KG1 (cell line): Measurements from ENCODE around the gene AMN1.
"Not testable (repeated sequence)": the region's sequence is repeated elsewhere in the genome, so short reads cannot be mapped to it uniquely, and the experiment has no call there.

Source experiments
- DNase-seq: peaks from one replicate; lab custom pipeline; 2025; lab: John Stamatoyannopoulos, UW

Gene AMN1

GRCh38 chr12:31733549-31734432 is 5.0 kb upstream of the AMN1 start:
- not testable (repeated sequence) for DNase-seq

- DNase-seq: no peak
Measured at GRCh38 chr12:31732926-31733548, 4.2 kb upstream of the AMN1 start.

GRCh38 chr12:31731203-31731602 is 2.4 kb upstream of the AMN1 start:
- DNase-seq: not testable (repeated sequence)

GRCh38 chr12:31729705-31730104 is 884 bp upstream of the AMN1 start:
- DNase-seq: no peak

GRCh38 chr12:31728289-31728916 is 418 bp downstream of the AMN1 start:
- DNase-seq: no peak

- no peak for DNase-seq
Measured at GRCh38 chr12:31727192-31727591, 1.6 kb downstream of the AMN1 start.

GRCh38 chr12:31726575-31726974 is 2.2 kb downstream of the AMN1 start:
- no peak for DNase-seq

GRCh38 chr12:31724557-31724956 is 4.3 kb downstream of the AMN1 start:
- no peak for DNase-seq

GRCh38 chr12:31722580-31722979 is 6.2 kb downstream of the AMN1 start:
- DNase-seq: no peak

- DNase-seq: not testable (repeated sequence)
Measured at GRCh38 chr12:31718542-31719198, 10.2 kb downstream of the AMN1 start.

GRCh38 chr12:31716998-31717397 is 11.8 kb downstream of the AMN1 start:
- DNase-seq: not testable (repeated sequence)

- DNase-seq: peak; percentile 62
Measured at GRCh38 chr12:31715283-31715825, 13.5 kb downstream of the AMN1 start.

GRCh38 chr12:31714406-31715271 is 14.2 kb downstream of the AMN1 start:
- DNase-seq: peak; percentile 62

GRCh38 chr12:31712877-31713276 is 15.9 kb downstream of the AMN1 start:
- DNase-seq: no peak

GRCh38 chr12:31710021-31710818 is 18.6 kb downstream of the AMN1 start:
- no peak for DNase-seq

GRCh38 chr12:31708118-31708517 is 20.7 kb downstream of the AMN1 start:
- DNase-seq: not testable (repeated sequence)

- DNase-seq: no peak
Measured at GRCh38 chr12:31705621-31706020, 23.2 kb downstream of the AMN1 start.

- DNase-seq: no peak
Measured at GRCh38 chr12:31702047-31702446, 26.8 kb downstream of the AMN1 start.

GRCh38 chr12:31689921-31690320 is 38.9 kb downstream of the AMN1 start:
- DNase-seq: not testable (repeated sequence)

GRCh38 chr12:31687101-31687527 is 41.7 kb downstream of the AMN1 start:
- no peak for DNase-seq
